HG03025 (cell line): ENCODE measurements around the gene C11orf68.
A peak's percentile ranks its signal among the peaks of the same experiment; 100 is the strongest.

Experiments
- ATAC-seq: cut with Tn5 transposase; IDR thresholded peaks from one replicate; pipeline ENCODE4 v1.9.1; 2021; ENCODE audit warnings: mild to moderate bottlenecking, moderate library complexity; ENCODE audit not compliant: unreplicated experiment, low FRiP score

Gene C11orf68

DNA sequence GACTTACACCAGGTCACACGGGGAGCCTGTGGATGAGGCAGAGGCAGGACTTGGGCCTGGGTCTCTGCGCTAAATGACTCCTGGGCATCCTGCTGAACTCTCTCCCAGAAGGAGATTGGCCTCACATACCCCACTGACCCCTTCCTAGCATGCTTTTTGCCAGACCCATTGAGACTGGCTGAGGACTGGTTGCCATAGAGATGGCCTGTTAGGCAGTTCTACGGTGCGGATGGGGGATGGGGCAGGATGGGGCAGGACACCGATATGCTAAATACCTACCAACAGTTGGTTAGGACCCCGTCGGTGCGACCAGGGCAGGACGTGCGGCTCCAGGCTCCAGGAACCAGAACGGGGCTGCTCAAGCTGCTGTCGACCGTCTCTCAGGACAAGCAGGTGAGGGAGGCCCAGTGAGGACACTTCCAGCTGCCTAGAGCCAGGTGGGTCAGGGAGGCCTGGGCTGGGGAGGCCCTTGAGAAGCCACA is 26.6 kb upstream of the C11orf68 start, which contains the start of gene TSGA10IP:
TSGA10IP (plus strand) TSS at position 51 of the 482 bp plus-strand sequence; CDS start at position 247, 196 bp downstream.
- ATAC-seq = no peak

DNA sequence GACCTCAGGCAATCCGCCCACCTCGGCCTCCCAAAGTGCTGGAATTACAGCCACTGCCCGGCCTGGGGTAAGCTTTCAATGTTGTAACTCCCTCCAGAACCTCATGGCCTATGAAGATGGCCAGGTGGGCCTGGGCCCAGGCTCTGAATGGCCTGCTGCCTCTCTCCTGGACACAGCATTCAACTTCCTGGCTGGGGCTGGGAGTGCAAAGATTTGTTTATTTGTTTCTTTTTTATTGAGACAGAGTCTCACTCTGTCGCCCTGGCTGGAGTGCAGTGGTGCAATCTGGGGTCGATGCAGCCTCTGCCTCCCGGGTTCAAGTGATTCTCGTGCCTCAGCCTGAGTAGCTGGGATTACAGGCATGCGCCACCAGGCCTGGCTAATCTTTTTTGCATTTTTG is 25.9 kb upstream of the C11orf68 start:
- ATAC-seq = no peak

DNA sequence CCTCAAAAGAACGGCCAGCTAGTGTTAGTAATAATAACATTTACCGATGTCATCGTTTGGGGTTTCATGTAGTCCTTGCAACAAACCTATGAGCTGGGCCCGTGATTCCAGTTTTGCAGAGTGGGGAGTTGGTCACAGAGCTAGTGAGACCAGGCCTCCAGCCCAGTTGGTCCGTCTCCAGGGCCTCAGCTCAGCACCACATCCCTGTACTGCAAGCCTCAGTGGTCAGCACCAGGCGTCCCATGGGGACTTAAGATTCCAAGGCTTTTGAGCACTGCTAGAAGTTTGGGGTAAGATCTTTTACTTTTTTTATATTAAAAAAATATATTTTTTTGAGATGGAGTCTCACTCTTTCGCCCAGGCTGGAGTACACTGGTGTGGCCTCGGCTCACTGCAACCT is 25.3 kb upstream of the C11orf68 start:
- ATAC-seq = no peak

DNA sequence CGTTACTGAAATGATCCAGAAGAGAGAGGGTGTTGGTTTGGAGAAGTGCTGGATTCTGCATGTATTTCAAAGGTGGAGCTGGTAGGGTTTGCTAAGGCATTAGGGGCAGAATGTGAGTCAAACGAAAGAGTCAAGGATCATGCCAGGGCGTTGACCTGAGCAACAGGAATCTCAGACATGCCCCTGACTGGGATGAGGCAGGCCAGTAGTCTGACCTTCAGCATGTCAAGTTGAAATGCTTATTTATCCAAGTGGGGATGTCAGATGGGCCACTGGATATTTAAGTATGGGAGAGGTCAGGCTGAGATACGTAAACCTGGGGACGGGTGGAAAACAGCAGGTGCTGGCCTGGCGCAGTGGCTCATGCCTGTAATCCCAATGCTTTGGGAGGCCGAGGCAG is 23.7 kb upstream of the C11orf68 start:
- ATAC-seq = no peak

DNA sequence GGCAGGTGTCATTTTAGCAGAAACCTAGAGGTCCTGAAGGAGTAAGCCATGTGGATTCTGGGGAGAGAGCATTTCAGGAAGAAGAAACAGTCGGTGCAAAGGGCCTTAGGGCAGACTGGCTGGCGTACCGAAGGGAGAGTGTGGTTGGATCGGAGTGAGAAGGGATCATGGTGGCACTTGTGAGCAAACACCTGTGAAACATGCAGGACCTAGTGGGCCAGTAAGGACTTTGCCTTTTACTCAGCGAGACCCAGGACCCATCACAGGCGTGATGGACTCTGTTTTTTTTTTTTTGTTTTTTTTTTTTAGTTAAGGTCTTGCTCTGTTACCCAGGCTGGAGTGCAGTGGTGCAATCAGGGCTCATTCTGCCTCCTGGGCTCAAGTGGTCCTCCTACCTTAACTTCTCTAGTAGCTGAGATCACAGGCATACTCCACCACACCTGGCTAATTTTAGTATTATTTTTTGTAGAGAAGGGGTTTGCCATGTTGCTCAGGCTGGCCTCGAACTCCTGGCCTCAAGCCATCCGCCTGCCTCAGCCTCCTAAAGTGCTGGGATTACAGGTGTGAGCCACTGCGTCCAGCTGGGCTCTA is 23.0 kb upstream of the C11orf68 start:
- ATAC-seq = no peak

DNA sequence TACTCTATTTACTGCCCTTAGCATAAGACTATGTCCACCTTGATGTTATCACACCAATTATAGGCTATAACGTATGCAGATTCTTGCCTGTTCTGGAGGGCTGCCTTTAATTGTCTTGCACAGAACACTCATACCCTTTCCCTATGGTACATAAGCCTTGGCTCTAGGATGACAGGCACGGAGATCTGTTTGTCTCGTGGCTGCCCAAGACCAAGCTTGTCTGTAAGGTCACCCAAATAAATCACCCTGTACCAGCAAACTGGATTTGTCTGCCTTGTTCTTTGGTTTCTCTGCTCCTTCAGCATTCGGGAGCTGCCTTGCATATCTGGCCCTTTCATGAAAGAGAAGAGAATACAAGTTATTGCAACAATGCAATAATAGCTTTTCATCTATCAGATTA is 18.9 kb upstream of the C11orf68 start:
- no peak for ATAC-seq

DNA sequence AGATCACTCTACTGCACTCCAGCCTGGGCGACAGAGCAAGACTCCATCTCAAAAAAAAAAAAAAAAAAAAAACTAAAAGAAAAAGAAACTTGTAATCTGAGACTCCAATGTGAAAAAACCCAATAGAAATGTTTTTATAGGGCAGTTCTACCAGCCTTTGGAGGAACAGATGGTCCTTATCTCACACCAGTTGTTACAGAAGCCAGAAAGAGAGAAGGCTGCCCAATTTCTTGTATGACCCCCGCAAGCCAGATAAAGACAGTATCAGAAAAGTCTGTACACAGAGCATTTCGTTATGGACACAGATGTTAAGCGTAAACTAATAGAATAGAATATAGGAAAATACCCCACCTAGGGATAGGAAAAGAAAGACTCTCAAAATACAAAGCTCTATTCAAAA is 15.2 kb upstream of the C11orf68 start:
- ATAC-seq = no peak

DNA sequence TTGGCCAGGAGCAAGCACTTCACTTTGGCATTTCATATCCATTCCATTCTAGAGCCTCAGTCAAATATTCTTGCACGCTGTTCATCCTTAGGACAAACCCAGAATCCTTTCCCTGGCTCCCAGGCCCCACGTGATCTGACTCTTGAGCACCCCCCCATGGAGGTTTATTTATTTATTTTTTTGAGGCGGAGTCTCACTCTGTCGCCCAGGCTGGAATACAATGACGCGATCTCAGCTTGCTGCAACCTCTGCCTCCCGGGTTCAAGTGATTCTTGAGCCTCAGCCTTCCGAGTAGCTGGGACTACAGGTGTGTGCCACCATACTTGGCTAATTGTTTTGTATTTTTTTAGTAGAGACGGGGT is 13.7 kb upstream of the C11orf68 start:
- no peak for ATAC-seq

DNA sequence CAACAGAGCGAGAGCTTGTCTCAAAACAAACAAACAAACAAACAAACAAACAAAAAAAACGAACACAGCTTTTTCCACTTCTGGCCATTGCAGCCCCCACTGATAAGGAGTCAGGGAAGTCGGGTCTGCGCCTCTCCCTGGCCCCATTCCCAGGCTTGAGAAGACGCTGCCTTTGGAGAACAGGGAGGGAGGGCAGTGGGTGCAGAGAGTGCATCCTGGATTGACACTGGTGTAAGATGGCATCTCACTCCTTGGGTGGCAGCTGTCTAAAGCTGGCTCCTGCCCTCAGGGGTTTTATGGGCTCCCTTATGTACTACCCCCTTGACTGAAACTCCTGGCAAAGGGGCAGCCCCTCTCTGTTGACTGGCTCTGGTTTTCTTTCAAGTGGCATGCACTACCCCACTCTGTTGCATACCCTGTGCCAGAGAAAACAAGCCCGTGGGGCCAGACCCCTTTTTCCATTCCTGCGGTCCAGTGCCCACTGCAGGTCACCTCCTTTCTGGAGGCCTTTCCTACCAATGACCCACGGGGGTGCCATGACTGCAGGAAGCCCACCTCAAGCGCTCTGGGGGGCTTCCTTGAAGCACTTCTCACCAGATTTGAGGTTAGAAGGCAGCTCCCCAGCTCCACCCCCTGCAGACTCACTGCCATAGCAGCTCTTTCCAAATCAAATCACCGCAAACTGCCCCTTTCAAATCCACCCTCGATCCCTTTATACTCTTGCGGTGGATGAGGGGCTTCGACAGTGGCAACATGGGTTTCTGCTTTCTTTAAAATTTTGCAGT is 13.1 kb upstream of the C11orf68 start:
- no peak for ATAC-seq

DNA sequence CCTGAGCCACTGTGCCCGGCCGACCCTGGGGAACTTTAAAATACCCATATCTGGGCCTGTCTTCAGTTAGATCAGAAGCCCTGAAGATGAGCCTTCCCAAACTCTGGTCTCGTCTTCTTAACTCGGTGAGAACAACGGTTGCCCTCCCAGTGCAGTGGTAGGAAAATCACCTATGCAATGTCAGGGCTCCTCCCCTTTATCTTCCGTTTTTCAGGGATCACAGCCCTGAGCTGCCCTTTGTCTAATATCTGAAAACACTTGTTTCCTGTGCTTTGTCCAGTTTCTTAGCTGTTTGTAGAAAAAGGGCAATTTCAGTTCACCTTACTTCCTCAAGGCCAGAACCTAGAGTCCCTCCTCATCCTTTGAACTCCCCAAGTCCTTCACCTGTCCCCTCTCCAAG is 9.8 kb upstream of the C11orf68 start:
- no peak for ATAC-seq

DNA sequence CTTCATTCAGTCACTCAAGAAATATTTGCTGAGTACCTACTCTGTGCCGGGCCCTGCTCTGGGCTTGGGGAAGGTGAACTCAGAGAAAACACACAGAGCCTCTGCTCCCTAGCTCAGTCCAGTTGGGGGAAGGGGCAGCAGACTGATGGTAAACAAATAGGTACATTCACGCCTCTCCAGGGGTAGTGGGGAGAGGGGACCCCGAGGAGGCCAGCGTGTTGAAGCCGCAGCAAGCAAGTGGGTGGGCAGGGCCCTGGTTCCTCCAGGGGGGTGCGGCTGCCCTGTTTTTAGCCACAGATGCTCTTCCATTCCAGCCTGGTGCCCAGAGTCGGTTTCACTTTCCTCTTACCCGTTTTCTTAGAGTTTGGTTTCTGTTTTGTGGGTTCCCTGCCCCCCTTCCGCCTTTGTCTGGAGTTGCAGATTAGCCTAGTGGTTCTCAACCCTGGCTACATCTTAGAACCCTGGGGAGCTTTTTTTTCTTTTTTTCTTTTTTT is 9.1 kb upstream of the C11orf68 start:
- no peak for ATAC-seq

DNA sequence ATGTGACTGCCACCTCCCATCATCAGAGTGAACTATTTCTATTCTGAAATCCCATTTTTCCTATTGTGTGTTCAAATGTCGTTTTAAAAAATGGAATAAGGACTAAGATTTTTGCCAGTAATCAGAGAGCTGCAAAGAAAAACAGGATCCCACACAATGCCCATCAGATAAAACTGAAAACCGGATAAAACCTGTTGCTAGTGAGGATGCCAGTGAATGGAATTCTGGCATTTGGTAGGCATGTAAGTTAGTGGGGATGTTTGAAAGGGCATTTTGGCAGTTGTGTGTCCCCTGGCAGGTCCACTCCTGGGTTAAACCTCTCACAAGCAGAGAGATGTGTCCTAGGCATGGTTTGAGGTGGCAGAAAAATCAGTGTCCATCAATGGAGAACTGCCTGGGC is 6.5 kb upstream of the C11orf68 start:
- no peak for ATAC-seq

DNA sequence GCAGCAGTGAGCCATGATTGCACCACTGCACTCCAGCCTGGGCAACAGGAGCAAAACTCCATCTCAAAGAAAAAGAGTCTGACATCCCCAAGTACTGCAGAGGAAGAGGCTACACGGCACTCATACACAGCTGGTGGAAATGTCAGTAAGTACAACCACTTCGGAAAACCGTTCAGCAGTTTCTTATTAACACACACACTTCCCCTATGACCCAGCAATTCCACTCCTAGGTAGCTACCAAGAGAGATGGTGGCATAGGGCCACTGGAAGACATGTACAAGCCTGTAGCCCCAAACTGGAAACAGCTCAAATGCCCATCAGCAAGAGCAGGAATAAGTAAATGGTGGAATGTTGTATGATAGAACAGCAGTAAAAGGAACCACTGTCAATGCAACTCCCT is 3.7 kb upstream of the C11orf68 start:
- no peak for ATAC-seq

DNA sequence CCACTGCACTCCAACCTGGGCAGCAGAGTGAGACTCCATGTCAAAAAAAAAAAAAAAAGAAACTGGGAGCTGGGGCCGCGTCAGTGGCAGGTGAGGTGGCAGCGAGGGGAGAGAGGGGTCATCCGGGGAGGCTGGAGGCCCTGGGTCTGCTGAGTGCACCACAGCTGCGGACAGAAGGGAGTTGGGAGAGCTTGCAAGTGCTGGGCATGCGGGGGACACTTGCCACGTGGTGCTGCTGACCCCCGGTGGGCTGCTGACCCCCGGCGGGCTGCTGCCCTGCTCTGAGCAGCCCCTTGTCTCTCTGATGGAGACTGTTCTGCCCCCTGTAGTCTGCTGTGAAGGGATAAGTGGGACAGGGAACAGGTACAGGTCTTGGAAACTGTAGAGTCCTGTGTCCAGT is 3.0 kb upstream of the C11orf68 start:
- ATAC-seq = no peak

DNA sequence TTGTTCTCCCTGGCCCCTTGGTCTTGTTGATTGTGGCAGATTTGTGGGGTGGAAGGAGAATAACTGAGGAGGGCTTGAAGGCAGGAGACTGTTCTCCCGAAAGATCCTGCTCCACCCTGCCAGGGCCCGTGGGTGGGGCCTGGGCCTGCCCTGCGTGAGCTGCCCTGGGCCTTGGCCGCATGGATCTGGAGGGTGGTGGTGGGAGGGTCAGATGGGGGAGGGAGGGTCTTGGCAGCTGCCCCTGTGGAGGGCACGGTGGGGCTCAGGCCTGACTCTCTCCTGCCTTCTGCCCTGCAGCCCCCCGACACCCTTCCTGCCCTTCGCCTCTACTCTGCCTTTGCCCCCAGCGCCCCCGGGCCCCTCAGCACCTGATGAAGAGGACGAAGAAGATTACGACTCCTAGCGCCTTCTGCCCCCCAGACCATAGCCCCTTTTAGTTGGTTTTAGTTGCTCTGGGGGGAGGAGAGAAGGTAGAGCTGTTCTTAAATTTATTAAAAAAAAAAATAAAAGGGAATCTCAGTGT is 2.2 kb upstream of the C11orf68 start:
- ATAC-seq = no peak

DNA sequence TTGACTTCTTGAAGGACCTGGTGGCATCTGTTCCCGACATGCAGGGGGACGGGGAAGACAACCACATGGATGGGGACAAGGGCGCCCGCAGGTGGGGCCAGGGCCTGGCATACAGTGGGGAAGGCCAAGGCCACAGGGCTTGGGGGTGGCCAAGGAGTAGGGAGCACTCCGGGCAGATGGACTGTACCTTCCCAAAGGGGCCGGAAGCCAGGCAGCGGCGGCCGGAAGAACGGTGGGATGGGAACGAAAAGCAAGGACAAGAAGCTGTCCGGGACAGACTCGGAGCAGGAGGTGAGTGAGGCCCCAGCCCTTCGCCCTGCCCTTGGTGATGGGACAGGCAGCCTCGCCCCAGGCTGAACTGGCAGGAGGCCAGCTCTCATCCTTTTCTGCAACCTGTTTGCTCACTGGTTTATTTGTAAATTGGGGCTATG is 1.5 kb upstream of the C11orf68 start:
- ATAC-seq = no peak

DNA sequence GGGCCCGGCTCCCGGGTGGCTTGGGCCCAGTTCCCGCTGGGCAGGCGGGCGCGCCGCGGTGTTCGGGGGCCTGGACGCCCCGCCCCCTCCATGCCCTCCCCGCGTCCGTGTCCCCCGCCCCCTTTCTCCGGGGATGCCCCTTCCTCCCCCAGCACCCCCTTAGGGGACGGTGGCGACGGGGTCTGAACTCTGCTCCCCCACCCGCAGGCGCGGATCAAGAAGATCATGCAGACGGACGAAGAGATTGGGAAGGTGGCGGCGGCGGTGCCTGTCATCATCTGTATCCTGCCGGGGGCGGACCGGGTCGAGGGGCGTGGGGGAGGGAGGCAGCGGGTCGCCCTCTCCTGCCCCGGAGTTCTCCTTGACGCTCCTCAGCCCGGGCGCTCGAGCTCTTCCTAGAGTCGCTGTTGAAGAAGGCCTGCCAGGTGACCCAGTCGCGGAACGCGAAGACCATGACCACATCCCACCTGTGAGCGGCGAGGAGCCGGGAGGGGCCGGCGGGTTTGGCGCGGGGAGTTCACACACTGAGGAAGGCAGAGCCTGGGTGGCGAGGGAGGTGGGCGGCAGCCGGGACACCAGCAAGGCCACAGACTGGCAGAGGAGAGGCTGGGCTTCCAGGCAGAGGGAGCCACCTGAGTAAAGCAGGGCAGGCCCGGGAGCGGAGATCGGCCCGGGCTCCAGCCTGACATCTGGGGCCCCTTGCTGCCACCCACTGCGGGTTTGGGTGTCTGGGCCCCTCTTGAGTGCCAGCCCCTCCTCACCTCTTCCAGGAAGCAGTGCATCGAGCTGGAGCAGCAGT is 910 bp upstream of the C11orf68 start:
- ATAC-seq = peak; percentile 38

DNA sequence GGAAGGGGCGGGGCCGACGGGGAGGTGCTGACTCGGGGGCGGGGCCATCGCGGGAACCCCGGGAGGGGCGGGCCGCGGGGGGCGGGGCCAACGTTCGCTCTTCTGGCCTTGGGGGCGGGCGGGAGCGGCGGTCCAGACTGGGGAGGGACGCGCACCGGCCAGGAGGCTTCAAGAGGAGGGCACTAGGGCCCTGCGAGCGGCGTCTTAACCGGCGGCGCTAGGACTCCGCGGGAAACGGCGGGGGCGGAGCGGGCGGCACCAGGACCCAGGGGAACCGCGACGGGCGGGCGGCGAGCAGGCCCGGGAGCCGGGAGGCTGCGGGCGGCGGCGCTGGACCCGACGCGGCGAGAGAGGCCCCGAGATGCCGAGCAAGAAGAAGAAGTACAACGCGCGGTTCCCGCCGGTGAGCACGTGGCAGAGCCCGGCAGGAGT is 295 bp upstream of the C11orf68 start, which contains the start of gene DRAP1:
DRAP1 (plus strand) TSS at position 286 of the 432 bp plus-strand sequence; CDS start at position 362, 76 bp downstream.
- peak; percentile 73 for ATAC-seq

DNA sequence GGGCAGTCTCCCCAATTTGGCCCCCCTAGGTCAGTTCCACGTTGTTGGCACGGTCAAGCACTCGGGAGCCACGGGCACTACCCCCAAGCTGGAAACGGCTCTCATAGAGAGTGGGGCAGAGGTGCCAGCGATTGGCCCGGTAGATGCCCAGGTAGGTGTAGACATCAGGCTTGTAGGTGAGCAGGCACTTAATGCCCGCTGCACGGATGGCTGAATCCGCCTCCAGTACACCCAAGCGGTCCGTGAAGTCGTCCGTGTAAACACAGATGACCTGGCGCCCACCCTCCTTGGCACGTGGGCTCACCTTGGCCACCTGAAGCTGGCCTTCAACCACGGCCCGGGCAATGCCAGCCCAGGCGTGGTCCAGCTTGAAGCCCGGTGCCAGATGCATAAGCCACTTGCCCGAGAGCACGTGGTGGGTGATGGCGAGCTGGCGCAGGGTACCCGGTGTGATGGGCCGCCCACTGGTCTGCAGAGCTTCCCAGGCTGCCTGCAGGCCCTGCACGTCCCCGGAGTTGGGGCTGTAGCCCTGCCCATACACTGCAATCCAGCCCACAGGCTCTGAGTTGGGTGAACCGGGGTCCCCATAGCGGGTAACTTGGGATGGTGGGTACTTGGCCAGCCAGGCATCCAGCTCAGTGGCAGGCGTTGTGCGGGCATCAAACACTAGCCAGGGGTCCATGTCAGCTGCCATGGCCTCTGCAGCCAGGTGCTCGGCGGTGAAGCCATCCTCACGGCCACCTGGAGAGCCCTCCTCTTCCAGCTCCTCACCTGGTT is 1.2 kb downstream of the C11orf68 start:
- ATAC-seq = no peak

DNA sequence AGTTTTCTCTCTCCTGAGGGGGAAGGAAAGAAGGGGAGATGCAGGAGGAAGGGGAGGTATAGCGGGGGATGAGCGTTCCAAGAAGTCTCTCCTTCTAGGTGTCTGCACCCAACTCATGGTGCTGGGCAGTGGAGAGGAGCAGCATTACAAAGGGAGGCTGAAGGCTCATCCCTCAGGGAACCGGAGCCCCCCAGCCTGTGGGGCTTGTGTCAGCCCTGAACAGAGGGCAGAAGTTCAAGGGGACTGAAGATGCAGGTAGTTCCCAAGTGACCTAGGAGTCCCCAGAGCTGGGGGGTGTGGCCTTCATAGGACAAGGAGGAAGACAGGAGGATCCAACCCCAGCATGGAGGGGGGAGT is 1.8 kb downstream of the C11orf68 start:
- no peak for ATAC-seq
